ENCODE data around the gene LAMTOR2. TPM values are rescaled to one million over a fixed set of nuclear protein-coding genes. Genes with fewer than 3 reads are reported as not detected.
A peak's percentile ranks its signal among the peaks of the same experiment; 100 is the strongest.

The LAMTOR2 gene
- polyA plus RNA-seq, 4 donors, result 53.9 to 67.9 (median 60.2) TPM

- DNase-seq (ENCODE audit: low read depth in 4 of 4, low spot score in 2 of 4), result no peak
These were observed 20.1 kb downstream of the LAMTOR2 start for GRCh38 chr1:156074661-156075060.

- DNase-seq (ENCODE audit: low read depth in 4 of 4, low spot score in 2 of 4), result no peak
These were observed 20.6 kb downstream of the LAMTOR2 start for GRCh38 chr1:156075162-156075561.

GRCh38 chr1:156075775-156076204 is 21.2 kb downstream of the LAMTOR2 start:
- no peak for DNase-seq (ENCODE audit: low read depth in 4 of 4, low spot score in 2 of 4)

- no peak for DNase-seq (ENCODE audit: low read depth in 4 of 4, low spot score in 2 of 4)
These were observed 22.2 kb downstream of the LAMTOR2 start for GRCh38 chr1:156076609-156077429.

GRCh38 chr1:156077430-156077760 is 22.8 kb downstream of the LAMTOR2 start:
- no peak for DNase-seq (ENCODE audit: low read depth in 4 of 4, low spot score in 2 of 4)

- DNase-seq (ENCODE audit: low read depth in 4 of 4, low spot score in 2 of 4), result no peak
These were observed 24.1 kb downstream of the LAMTOR2 start for GRCh38 chr1:156078728-156079127.

- DNase-seq (ENCODE audit: low read depth in 4 of 4, low spot score in 2 of 4), result no peak
These were observed 25.2 kb downstream of the LAMTOR2 start for GRCh38 chr1:156079762-156080161.

- DNase-seq (ENCODE audit: low read depth in 4 of 4, low spot score in 2 of 4), result no peak
These were observed 25.8 kb downstream of the LAMTOR2 start for GRCh38 chr1:156080241-156080862.

- no peak for DNase-seq (ENCODE audit: low read depth in 4 of 4, low spot score in 2 of 4)
These were observed 26.2 kb downstream of the LAMTOR2 start for GRCh38 chr1:156080863-156081179.

GRCh38 chr1:156081180-156081916 is 26.8 kb downstream of the LAMTOR2 start:
- DNase-seq (ENCODE audit: low read depth in 4 of 4, low spot score in 2 of 4), result no peak

GRCh38 chr1:156081917-156082308 is 27.3 kb downstream of the LAMTOR2 start:
- no peak for DNase-seq (ENCODE audit: low read depth in 4 of 4, low spot score in 2 of 4)

GRCh38 chr1:156082309-156083091 is 27.9 kb downstream of the LAMTOR2 start, which contains the start of gene MEX3A:
TSS of gene MEX3A (minus strand) at chr1:156082465. CDS start at chr1:156081998, 467 bp downstream.
- peak in 2 of 4 donors; percentile 84 to 93 for DNase-seq (ENCODE audit: low read depth in 4 of 4, low spot score in 2 of 4)

GRCh38 chr1:156083800-156084790 is 29.5 kb downstream of the LAMTOR2 start:
- no peak for DNase-seq (ENCODE audit: low read depth in 4 of 4, low spot score in 2 of 4)

- DNase-seq (ENCODE audit: low read depth in 4 of 4, low spot score in 2 of 4), result no peak
These were observed 31.7 kb downstream of the LAMTOR2 start for GRCh38 chr1:156086256-156086662.

- DNase-seq (ENCODE audit: low read depth in 4 of 4, low spot score in 2 of 4), result no peak
These were observed 35.1 kb downstream of the LAMTOR2 start for GRCh38 chr1:156089704-156090103.

GRCh38 chr1:156090138-156090839 is 35.7 kb downstream of the LAMTOR2 start:
- DNase-seq (ENCODE audit: low read depth in 4 of 4, low spot score in 2 of 4), result no peak

- DNase-seq (ENCODE audit: low read depth in 4 of 4, low spot score in 2 of 4), result no peak
These were observed 36.2 kb downstream of the LAMTOR2 start for GRCh38 chr1:156090840-156091188.

GRCh38 chr1:156091610-156092009 is 37.0 kb downstream of the LAMTOR2 start:
- DNase-seq (ENCODE audit: low read depth in 4 of 4, low spot score in 2 of 4), result no peak

GRCh38 chr1:156095906-156096508 is 41.4 kb downstream of the LAMTOR2 start:
- DNase-seq (ENCODE audit: low read depth in 4 of 4, low spot score in 2 of 4), result no peak
